8988T (cell line): ENCODE data around the gene CPNE8.

Experiments
- DNase-seq: peaks from one replicate; pipeline ENCODE4 v3.0.0; 2011

CPNE8 gene

DNA sequence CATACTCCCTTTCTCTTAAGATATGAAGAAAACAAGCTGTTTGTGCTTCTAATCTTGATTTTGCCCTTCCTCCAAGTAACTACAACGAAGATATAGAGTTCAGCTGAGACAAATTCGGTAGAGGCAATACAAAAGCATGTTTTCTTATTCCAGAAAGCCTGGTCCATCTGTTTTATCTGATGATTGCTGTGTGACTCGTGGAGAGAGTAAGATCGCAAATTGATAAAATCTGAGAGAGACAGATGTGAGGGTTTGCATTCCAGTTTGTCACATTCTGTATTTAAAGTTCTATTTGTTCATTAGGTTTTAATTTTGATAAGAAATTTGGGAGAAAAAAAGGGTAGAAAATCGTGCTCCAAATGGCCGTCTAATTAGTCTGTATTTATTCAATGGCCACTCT, 192.1 kb downstream of the CPNE8 start:
- DNase-seq: no peak

DNA sequence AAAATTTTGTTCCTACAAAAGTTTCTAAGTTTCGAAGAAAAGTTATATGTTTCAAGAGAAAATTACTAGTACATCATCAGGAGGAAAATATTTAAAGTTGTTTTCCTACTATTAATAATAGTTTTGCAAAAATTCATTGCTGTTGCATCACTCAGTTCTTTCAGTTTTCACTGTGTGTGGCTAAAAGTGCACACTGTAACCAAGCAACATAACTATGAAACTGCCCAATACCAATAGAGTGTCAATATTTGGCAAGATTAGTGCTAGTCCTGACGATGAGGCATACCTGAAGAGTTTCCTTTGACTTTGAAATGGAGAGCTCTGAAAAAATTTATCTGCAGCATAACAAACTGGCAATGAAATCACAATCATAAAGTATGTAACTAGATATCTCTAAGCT, 194.3 kb downstream of the CPNE8 start:
- no peak for DNase-seq

DNA sequence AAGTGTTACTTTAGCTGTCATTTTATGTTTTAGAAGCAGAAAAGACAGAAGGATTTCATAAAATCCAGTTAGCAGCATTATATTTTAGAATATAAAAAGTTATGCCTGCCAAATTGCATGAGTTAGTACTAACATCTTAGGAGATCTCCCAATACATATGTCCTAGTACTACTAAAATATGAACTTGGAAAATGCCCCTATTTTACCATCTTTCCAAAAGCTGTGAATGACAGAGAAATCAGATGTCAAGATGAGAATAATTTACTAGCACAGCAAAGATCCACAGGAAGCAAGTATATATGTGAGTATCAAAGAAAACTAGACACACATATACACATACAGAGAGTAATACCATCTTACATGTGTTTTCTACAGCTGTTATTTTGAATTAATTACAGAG, 196.9 kb downstream of the CPNE8 start:
- no peak for DNase-seq

DNA sequence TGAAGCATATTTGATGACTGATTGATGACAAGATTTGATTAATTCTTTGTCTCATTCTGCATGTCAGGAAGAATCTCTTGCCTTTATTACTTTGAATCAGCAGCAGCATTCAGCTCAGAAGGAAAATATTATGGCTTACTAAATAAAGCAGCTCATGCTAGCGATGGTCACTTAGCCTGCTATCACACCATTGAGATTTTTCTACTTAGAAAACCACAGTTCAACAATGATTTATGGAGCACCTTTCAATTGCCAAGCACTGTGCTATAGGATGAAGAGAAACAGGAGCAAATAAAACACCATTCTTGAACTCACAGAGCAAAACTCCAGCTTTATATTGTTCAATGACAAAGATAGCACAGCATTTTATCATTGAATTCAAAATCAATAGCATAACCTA, 197.7 kb downstream of the CPNE8 start:
- DNase-seq: no peak

DNA sequence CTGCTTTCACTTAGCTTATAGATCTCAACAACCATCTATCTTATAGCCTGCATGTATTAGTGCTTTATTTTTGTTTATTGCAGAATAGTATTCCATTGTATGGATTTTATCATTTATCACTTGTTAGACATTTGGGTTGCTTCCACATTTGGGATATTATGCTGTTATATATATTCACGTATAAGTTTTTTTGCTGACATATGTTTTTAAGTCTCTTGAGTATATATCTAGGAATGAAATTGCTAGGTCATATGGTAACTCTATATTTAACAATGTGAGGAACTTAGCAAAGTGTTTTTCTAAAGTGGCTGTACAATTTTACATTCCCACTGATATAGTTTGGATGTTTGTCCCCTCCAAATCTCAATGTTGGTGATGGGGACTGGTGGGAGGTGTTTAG, 208.1 kb downstream of the CPNE8 start:
- DNase-seq: no peak

DNA sequence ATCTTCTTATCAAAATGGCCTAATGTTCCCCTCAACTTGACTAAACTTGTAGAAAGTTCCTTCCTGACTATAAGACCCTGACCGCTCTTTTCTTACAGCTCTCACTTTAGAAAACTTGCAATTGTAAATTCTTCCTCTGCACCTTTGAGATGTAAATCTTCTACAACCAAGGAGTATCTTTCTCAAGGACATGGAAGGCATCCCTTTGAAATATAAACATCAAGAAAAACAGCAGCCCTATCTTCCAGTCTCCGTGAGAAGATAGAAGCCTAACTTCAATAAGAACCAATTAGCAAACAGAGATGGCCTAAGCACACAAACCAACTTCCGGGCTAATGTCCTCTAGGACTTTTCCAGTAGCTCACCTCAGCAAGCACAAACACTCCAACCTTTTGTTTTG, 210.3 kb downstream of the CPNE8 start:
- no peak for DNase-seq

DNA sequence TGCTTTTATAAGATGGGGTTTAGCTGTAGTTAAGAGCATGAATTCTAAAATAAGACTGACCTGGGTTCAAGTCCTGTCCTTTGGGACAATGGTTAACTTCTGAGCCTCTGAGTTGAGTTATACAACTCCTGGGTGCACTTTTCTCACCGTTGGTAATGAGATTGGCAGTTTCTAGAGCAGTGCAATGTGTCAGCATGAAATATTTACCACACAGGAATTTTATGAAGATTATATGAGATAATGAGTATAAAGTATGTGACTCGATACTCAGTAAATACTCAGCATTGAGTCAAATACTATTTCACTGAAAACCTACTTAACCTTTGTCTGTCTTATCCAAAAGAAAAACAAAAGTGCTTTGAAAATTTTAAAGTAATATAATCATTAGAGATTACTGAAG, 214.2 kb downstream of the CPNE8 start:
- no peak for DNase-seq

DNA sequence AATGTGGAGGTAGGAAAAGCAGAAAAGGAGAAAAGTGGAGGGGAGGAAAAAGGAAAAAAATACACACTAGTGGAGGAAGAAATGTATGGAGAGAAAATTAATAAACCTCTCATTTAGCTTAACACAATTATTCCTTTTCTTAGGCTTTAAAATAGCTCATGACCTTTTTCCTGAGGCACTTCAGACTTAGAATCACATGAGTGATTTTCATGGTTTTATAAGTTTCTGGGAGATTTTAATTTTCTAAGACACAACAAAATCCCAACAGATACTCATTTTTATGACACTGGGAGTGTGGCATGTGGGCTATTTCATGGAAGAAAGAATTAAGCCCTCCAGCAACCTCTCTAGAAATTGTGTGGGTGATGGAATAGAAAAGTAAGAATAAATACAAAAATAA, 214.7 kb downstream of the CPNE8 start:
- no peak for DNase-seq

DNA sequence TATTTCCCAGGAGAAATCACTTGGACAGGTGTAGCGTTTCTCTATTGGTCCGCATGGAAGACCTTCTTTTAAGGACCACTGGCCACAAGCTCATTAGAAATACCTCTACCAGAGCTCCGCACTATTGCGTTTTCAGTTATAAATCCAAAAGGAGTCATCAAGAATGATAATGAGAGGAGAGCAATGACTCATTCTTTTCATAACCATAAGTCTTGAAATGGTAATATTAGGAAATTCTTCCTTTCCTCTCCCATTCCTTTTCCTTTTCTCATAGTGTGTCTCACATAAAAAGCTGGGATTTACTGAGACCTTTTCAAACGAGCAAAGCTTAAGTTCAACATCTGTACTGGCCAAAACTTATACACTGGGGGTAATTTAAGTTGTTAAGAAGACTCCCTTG, 215.7 kb downstream of the CPNE8 start:
- no peak for DNase-seq

DNA sequence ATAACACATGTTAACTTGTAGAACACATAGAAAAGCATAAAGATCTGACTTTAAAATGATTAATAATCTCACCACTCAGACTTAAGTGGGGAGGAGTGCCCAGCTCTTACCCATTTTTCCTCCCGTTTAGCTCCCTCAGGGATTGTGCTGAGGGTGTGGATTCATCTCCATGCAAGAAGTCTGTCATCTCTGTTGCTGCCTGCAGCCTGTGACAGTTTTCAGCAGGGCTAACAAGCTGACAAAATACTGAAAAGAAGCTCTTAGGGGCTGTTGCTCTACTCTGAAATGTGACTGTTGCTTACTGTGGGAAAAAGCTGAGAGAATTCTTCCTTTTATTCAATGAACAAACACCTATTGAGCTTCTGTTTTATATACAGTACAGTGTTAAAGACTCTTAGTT, 216.2 kb downstream of the CPNE8 start:
- no peak for DNase-seq

DNA sequence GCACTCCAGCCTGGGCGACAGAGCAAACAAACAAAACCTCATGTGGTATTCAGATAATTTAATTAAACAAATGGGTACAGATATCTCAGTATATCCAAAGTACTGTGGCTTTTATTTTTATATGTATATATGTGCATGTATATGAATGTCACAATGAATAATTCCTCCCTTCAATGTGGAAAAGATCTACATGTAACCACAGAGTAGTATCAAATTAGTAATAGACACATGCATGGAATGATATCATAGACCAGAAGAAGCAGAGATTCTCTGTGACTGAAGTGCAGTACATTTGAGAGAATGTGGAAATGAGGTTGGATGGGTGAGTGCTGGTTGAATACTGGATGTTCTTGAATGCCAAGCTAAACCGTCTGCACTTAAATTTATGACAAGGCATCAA, 222.9 kb downstream of the CPNE8 start:
- DNase-seq: no peak

DNA sequence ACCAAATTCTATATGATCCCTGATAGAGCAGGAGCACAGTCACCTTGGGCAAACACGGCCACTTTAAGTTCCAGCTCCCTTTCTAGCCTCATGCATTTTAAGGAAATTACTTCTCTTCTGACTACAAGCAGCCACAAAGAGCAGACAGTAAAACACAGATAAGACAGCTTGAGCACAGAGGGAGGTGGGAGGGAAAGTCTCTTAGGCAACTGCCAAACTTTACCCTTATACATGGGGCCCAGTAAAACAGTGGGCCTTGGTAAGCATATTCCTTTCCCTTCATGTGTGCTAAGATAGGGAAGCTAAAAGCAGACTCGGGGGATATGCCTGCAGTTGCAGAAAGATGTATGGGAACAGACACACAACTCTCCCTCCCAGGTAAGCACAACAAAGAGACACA, 235.9 kb downstream of the CPNE8 start:
- no peak for DNase-seq

DNA sequence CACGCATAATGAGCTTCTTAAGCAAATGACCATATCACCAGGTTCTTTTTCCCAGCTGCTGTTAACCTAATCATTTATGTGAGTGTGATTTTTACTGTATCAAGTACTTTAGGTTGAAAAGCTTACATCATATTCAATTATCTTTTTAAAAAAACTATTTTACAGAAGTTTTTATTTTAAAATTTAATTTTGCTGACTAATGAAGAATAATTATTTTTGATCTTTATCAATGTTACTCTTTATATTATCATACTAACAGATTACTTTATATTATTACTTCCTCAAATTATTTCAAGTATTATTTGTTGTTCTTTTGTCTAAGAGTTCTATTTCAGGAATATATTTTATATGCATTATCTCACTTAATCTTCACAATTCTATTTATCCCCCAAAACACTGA, 236.3 kb downstream of the CPNE8 start:
- DNase-seq: no peak

DNA sequence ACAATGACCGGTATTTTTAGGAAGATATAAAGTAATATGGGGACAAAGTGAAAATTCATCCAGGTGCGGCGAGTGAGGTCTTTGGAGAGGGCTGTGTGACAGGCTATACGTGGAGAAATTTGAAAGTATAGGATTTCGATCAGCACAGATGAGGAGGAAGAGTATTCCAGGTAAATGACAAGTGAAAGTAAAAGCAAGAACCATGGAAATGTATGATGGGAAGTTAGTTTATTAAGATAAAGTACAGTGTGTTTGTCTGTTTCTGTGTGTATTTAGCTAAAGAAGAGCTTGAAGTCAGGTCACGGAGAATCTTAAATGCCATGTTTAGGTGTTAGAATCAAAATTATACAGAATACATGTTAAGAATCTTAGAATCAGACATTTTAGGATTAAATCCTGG, 239.0 kb downstream of the CPNE8 start:
- DNase-seq: no peak

DNA sequence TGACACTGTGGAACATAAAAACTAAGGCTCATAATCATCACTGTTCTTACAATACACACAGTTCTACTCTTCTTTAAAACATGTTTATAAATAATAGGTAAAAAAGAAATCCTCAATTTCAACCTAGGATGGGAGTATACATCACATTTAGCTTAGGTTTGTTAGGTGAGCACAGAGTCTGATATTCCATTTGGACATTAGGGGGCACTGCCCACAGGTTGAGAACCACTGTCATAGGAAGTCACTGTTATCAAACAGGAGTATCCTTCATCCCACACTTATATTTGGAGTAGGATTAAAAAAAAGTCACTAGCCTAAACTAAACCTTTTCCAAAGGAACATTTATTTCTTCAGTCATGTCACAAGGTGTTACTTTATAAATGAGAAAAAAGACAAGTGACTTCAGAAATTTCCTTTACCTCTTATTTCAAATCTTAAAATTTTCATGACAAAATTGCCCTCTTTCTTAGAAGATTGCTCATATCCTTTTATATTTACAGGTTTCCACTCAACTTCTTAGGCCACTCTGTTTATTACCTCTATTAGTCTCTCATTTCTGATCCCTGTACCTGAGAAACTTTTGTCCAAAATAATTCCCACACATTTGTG, 240.6 kb downstream of the CPNE8 start:
- no peak for DNase-seq

DNA sequence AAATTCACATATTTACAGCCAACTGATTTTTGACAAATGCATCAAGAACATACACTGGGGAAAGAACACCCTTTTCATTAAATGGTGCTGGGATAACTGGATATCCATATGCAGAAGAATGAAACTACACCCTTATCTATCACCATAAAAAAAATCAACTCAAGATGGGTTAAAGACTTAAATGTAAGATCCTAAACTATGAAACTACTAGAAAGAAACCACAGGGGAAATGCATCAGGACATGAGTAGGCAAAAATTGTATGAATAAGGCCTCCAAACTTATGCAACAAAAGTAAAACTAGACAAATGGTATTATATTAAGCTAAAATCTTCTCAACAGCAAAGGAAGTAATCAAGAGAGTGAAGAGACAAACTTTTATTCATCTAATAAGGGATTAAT, 242.6 kb downstream of the CPNE8 start:
- no peak for DNase-seq

DNA sequence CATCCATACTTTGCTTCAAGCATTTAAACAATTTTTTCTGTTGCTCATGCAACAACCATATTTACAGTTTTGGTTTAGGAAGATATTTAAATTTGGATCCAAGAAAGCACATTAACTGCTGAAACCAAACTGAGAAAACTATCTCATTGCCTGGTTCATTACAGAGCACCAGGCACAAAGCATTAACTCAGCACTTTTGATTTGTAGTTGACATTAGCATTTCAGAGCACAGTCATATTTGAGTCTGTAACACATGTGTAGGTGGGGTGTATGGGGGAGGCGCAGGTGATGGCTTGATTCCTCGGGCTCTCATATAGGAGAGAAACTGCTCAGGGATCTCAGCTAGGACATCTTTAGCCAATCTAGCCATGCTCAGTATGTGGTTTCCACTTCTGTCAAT, 251.7 kb downstream of the CPNE8 start:
- no peak for DNase-seq

DNA sequence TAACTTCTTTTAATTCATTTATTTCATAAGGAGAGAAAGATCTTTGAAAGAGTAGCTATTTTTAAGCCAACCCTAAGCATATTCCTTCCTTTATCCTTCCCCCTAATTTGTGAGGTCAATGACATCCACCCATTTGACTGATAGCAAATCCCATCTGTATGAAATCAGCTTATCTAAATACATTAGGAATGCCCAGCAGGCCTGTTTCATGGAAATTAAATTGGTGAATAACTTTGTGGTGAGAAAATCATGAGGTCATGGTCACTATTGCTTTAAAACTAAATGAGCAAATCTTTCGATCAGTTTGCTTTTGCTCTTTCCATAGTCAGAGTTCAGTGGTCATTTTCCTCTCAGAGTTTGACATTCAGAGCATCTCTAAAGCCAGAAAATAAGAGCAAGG, 256.6 kb downstream of the CPNE8 start:
- DNase-seq: no peak

DNA sequence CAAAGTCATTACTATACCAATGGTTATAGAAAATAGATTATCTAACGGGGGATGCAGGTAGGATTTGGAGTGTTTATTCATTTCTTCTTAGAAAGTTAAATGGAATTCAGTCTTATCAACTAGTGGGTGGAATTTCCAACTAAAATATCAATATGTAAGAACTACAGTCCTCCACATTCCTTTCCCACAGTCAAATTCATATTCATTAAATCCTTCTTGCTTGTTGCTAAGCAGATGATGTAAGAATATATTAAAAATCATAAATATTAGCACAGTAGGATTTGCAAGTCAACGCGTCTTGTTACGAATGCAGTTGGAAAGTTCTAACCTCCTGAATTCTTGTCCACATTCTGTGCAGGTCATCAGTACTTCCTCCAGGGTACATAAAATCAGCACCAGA, 259.2 kb downstream of the CPNE8 start:
- no peak for DNase-seq

DNA sequence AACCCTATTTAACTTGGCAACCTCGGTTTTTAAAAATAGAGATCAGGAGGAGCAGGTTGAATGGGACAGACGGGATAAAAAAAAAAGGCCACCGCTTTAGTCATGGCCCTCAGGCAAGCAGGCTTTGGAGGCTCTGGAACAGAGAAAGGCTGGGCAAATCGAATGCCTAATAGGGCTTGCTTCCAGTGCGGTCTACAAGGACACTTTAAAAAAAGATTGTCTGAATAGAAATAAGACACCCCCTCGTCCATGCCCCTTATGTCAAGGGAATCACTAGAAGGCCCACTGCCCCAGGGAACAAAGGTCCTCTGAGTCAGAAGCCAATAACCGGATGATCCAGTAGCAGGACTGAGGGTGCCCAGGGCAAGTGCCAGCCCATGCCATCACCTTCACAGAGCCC, 265.8 kb downstream of the CPNE8 start:
- no peak for DNase-seq

DNA sequence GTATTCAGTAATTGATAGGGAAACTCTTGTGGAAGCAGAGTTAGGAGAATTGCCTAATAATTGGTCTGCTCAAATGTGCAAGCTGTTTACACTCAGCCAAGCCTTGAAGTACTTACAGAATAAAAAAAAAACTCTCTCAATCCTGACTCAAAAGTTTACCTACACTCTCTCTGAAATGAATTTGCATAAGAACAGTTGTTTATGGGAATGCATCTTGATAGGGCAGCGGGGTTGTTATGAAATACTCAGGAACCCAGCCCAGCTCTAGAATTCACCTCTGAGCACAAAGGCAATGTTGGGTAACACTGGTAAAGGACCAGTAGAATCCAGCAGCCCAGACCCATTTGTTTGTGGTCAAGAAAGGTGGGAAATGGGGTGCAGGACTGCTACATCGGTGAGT, 267.0 kb downstream of the CPNE8 start:
- DNase-seq: no peak

DNA sequence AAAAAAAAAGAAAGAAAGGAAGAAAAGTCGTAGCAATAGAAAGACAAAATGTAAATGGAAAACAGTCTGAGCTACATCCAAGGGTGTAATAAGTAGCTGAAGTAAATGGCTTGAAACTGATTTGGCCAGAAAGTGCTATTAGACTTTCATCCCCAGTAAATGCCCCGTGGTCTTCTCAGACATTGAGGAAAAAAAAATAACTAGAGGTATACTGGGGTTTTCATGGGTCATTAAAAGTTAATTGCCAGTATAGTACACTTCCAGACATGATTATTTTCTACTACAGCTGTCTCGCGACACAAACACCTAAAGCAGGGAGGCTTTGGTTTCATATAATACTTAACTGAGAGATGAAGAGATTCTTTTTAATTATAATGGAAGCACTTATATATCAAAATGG, 271.9 kb downstream of the CPNE8 start:
- DNase-seq: no peak

DNA sequence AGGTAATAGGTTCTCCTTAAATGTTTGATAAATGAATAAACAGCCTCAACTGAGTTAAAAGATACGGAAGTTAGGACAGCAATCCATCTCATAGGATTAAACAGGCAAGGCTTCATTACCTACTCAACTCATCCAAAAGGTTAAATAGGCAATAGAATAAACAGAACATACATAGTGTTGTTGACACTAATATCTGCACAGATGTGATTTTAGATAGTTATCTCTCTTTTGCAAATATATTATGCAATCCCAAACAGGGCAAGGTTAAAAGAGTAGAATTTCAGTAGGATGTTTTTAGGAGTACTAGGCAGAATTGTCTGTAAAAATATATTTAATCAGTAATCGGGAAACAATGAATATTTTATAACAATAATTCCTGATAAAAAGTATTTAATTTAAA, 276.3 kb downstream of the CPNE8 start:
- DNase-seq: no peak

DNA sequence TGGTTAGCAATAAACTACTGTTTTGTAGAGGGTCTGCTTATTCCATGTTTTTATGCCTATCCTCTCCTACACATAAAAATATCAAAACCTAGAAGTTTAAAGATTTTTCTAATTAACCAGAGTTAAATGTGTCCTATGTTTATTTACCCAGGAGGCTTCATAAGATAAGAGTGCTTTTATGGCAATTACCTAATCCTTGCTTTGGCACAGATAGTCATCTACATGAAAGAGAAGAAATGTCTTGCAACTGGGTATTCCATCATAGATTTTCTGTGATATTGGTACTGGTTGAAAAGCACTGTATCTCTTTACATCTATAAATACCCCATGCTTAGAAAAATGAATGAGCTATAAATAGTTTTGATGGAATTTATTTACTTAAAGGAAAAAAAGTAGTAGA, 277.1 kb downstream of the CPNE8 start:
- no peak for DNase-seq

DNA sequence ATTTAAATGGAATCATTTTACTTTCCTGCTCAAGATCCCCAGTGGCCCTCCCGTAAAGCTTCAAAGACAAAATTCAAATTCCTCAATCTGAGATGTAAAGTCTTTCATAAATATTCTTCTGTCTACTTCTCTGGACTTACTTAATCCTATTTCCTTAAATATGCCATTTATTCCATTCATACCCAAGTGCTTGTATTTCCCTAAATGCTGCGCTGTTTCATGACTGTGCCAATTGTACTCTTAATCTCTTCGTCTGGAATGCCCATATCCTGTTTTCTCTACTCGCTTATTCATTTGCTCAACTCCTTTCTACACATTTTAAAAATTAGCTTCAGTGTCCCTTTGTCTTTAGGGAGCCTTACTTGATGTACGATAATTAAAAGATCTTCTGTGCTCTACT, 280.1 kb downstream of the CPNE8 start:
- DNase-seq: no peak

DNA sequence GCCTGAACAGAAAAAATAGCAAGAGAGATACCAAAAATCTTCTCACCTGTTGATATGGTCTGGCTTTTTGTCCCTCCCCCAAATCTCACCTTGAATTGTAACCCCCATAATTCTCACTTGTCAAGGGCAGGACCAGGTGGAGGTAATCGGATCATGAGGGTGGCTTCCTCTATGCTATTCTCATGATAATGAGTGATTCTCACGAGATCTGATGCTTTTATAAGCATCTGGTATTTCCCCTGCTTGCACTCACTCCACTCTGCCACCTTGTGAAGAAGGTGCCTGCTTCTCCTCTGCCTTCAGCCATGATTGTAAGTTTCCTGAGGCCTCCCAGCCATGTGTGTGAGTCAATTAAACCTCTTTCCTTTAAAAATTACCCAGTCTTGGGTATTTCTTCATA, 291.2 kb downstream of the CPNE8 start:
- no peak for DNase-seq
